Stimulated activated CD4-positive, alpha-beta T cell treated with anti-CD3 and anti-CD28 coated beads, Interleukin-12 subunit alpha, Interleukin-12 subunit beta, amount 100 ng/mL, for 4 hours (primary cell): Measurements from ENCODE around the gene MPLKIP.
"Not testable (repeated sequence)": the region's sequence is repeated elsewhere in the genome, so short reads cannot be mapped to it uniquely, and the experiment has no call there.

ENCODE experiments used
- DNase-seq: peaks from one replicate; pipeline ENCODE4 v3.0.0-alpha.2; 2020

The MPLKIP gene

GRCh38 chr7:40134428-40135316 lies at the start of gene MPLKIP, which contains the start of gene SUGCT:
Gene MPLKIP (minus strand): TSS chr7:40134622. CDS start chr7:40134567, 55 bp downstream.
Gene SUGCT (plus strand): TSS chr7:40135005.
- peak; percentile 81 for DNase-seq

GRCh38 chr7:40182452-40182851 lies 48.0 kb upstream of the MPLKIP start:
- DNase-seq: no peak

GRCh38 chr7:40177071-40177470 lies 42.6 kb upstream of the MPLKIP start:
- no peak for DNase-seq

GRCh38 chr7:40175725-40176510 lies 41.5 kb upstream of the MPLKIP start:
- no peak for DNase-seq

GRCh38 chr7:40175256-40175655 lies 40.8 kb upstream of the MPLKIP start:
- not testable (repeated sequence) for DNase-seq

GRCh38 chr7:40173121-40173520 lies 38.7 kb upstream of the MPLKIP start:
- not testable (repeated sequence) for DNase-seq

GRCh38 chr7:40168266-40168665 lies 33.8 kb upstream of the MPLKIP start:
- not testable (repeated sequence) for DNase-seq

GRCh38 chr7:40167291-40167690 lies 32.9 kb upstream of the MPLKIP start:
- no peak for DNase-seq

- no peak for DNase-seq
Observed at GRCh38 chr7:40165216-40165615, 30.8 kb upstream of the MPLKIP start.

- DNase-seq: no peak
Observed at GRCh38 chr7:40162516-40162915, 28.1 kb upstream of the MPLKIP start.

GRCh38 chr7:40156988-40157387 lies 22.6 kb upstream of the MPLKIP start:
- no peak for DNase-seq

- DNase-seq: no peak
Observed at GRCh38 chr7:40151504-40151903, 17.1 kb upstream of the MPLKIP start.

- DNase-seq: no peak
Observed at GRCh38 chr7:40148671-40149070, 14.2 kb upstream of the MPLKIP start.

GRCh38 chr7:40148247-40148580 lies 13.8 kb upstream of the MPLKIP start:
- DNase-seq: not testable (repeated sequence)

GRCh38 chr7:40147371-40148246 lies 13.2 kb upstream of the MPLKIP start:
- no peak for DNase-seq

- DNase-seq: not testable (repeated sequence)
Observed at GRCh38 chr7:40145596-40146130, 11.2 kb upstream of the MPLKIP start.

GRCh38 chr7:40141916-40142315 lies 7.5 kb upstream of the MPLKIP start:
- not testable (repeated sequence) for DNase-seq

- not testable (repeated sequence) for DNase-seq
Observed at GRCh38 chr7:40139891-40140290, 5.5 kb upstream of the MPLKIP start.

- no peak for DNase-seq
Observed at GRCh38 chr7:40138973-40139372, 4.6 kb upstream of the MPLKIP start.

GRCh38 chr7:40137563-40137962 lies 3.1 kb upstream of the MPLKIP start:
- DNase-seq: no peak

GRCh38 chr7:40135317-40135610 lies 842 bp upstream of the MPLKIP start:
- no peak for DNase-seq

GRCh38 chr7:40133561-40134427 lies 628 bp downstream of the MPLKIP start:
- DNase-seq: no peak
